HepG2 (cell line): ENCODE data around the gene NAV2. TPM values are rescaled to one million over a fixed set of nuclear protein-coding genes. Genes with fewer than 3 reads are reported as not detected.

Source experiments
- ATAC-seq: fragments of 200-7000 bp; cut with Tn5 transposase; 3 replicates; pipeline ENCODE4 v1.9.1; 2020; ENCODE audit warnings: mild to moderate bottlenecking, moderate library complexity
- BruUV-seq: library from RNA; stranded (reverse); fragments of 400-500 nt; replicated peaks from 2 replicates; lab custom pipeline; 2021; lab: Mats Ljungman, UMichigan
- CTCF ChIA-PET: fragments of 300-600 bp; formaldehyde crosslinking; extraction: SDS; loops from one replicate; lab custom pipeline; 2021; ENCODE audit warnings: low total read pairs, inconsistent platforms, low intra/inter-chr PET ratio; lab: Yijun Ruan, JAX
- POLR2A ChIA-PET: fragments of 350-600 bp; sonication (Branson Sonifier 250); formaldehyde crosslinking; loops from one replicate; lab custom pipeline; 2020; ENCODE audit warnings: antibody characterized with exemption, inconsistent platforms; lab: Yijun Ruan, JAX
- DNase-seq: peaks from one replicate; pipeline ENCODE4 v3.0.0-alpha.2; 2015; ENCODE audit warnings: low spot score
- FAIRE-seq: peaks from 3 replicates; lab custom pipeline; 2011; peaks lifted over from hg19 to GRCh38; lab: Jason Lieb, UNC
- H2AFZ ChIP-seq: one replicate; pipeline ENCODE4 v1.6.1; 2011; ENCODE audit warnings: low read length, inconsistent platforms
- H3K27ac ChIP-seq: fragments of 300-600 bp; 3 replicates; pipeline ENCODE4 v1.8.0; 2011; ENCODE audit warnings: mixed run types, mild to moderate bottlenecking, mixed read lengths, low read length, inconsistent platforms; ENCODE audit not compliant: insufficient read depth; ENCODE audit errors: extremely low read length
- H3K27me3 ChIP-seq, 2 experiments: fragments of 200-600 bp in 1 of 2; 2 replicates in 1 of 2; 3 replicates in 1 of 2; pipeline versions ENCODE4 v1.6.0 to v1.8.0; 2011; ENCODE audit warnings: low read length in 2 of 2, mild to moderate bottlenecking in 2 of 2, moderate library complexity in 2 of 2, inconsistent platforms in 1 of 2; ENCODE audit not compliant: insufficient read depth in 2 of 2, control insufficient read depth in 1 of 2
- H3K36me3 ChIP-seq, 2 experiments: fragments of 200-600 bp in 1 of 2; replicated peaks in 1 of 2; 2 replicates in 1 of 2; 3 replicates in 1 of 2; pipeline versions ENCODE4 v1.5.1 to v1.8.0; 2011; ENCODE audit warnings: low read length in 2 of 2, inconsistent platforms in 1 of 2; ENCODE audit not compliant: insufficient read depth in 2 of 2, control insufficient read depth in 1 of 2
- H3K4me1 ChIP-seq: 2 replicates; pipeline ENCODE4 v1.5.1; 2012; ENCODE audit warnings: low read length, inconsistent platforms; ENCODE audit not compliant: insufficient read depth
- H3K4me2 ChIP-seq: 2 replicates; pipeline ENCODE4 v1.6.0; 2011; ENCODE audit warnings: low read depth, low read length, inconsistent platforms
- H3K4me3 ChIP-seq, 3 experiments: fragments of 200-600 bp in 1 of 3; sonication (generic), shearing (Covaris generic) in 1 of 3; replicated peaks in 1 of 3; 2 replicates each; pipeline ENCODE4 v1.5.1; 2011 to 2016; ENCODE audit warnings: low read length in 3 of 3, inconsistent platforms in 2 of 3, low read depth in 2 of 3, mild to moderate bottlenecking in 2 of 3, control low read depth in 1 of 3, mixed read lengths in 1 of 3; ENCODE audit not compliant: insufficient read depth in 1 of 3
- H3K79me2 ChIP-seq: one replicate; pipeline ENCODE4 v1.6.1; 2011; ENCODE audit warnings: low read length, inconsistent platforms; ENCODE audit not compliant: insufficient read depth
- H3K9ac ChIP-seq: 2 replicates; pipeline ENCODE4 v1.6.0; 2011; ENCODE audit warnings: mild to moderate bottlenecking, low read depth, low read length, inconsistent platforms; ENCODE audit not compliant: insufficient read depth
- H3K9me3 ChIP-seq: 2 replicates; pipeline ENCODE4 v1.5.1; 2012; ENCODE audit warnings: mild to moderate bottlenecking, low read length
- H4K20me1 ChIP-seq: 2 replicates; pipeline ENCODE4 v1.6.0; 2011; ENCODE audit warnings: inconsistent platforms, mild to moderate bottlenecking, low read length, moderate library complexity; ENCODE audit not compliant: insufficient read depth
- CBX2 ChIP-seq, 2 experiments: fragments of 200-600 bp in 1 of 2; sonication (generic); formaldehyde crosslinking in 1 of 2; IDR thresholded peaks; 2 replicates each; pipeline versions ENCODE4 v1.7.0 to v1.8.1; 2018 to 2022; ENCODE audit warnings: low read depth in 2 of 2, low read length in 1 of 2, mild to moderate bottlenecking in 1 of 2, missing genetic modification reagents in 1 of 2
- CHCHD3 ChIP-seq: sonication (generic); formaldehyde crosslinking; IDR thresholded peaks from 2 replicates; pipeline ENCODE4 v1.8.0; 2022; ENCODE audit warnings: mild to moderate bottlenecking, missing genetic modification reagents, moderate library complexity
- EP300 ChIP-seq, 3 experiments: sonication (generic) in 1 of 3; formaldehyde crosslinking in 1 of 3; IDR thresholded peaks; 2 replicates each; pipeline versions ENCODE4 v1.5.1 to v1.6.1; 2011 to 2020; ENCODE audit warnings: low read depth in 2 of 3, low read length in 2 of 3, borderline replicate concordance in 1 of 3, improper control_type of control experiment in 1 of 3, mild to moderate bottlenecking in 1 of 3, missing genetic modification reagents in 1 of 3, moderate library complexity in 1 of 3
- FOXO1 ChIP-seq: sonication (generic); formaldehyde crosslinking; IDR thresholded peaks from 2 replicates; pipeline ENCODE4 v1.4.0; 2020; ENCODE audit warnings: missing genetic modification reagents
- GZF1 ChIP-seq: sonication (generic); formaldehyde crosslinking; IDR thresholded peaks from 2 replicates; pipeline ENCODE4 v1.5.1; 2020; ENCODE audit warnings: mild to moderate bottlenecking, missing genetic modification reagents
- JUNB ChIP-seq: sonication (generic); formaldehyde crosslinking; IDR thresholded peaks from 2 replicates; pipeline ENCODE4 v1.8.0; 2022; ENCODE audit warnings: missing genetic modification reagents, mild to moderate bottlenecking, borderline replicate concordance
- RFXAP ChIP-seq: sonication (generic); formaldehyde crosslinking; IDR thresholded peaks from 2 replicates; pipeline ENCODE4 v1.4.0; 2020; ENCODE audit warnings: missing genetic modification reagents, borderline replicate concordance
- SRSF9 ChIP-seq: fragments of 200-400 bp; formaldehyde crosslinking; IDR thresholded peaks from 2 replicates; pipeline ENCODE4 v1.6.1; 2018; ENCODE audit warnings: borderline replicate concordance, mild to moderate bottlenecking, low read depth, low read length; ENCODE audit not compliant: insufficient read depth, poor library complexity, severe bottlenecking
- YEATS2 ChIP-seq: sonication (generic); formaldehyde crosslinking; IDR thresholded peaks from 2 replicates; pipeline ENCODE4 v1.4.0; 2020; ENCODE audit warnings: missing genetic modification reagents, borderline replicate concordance
- ZBTB38 ChIP-seq: sonication (generic); formaldehyde crosslinking; IDR thresholded peaks from 2 replicates; pipeline ENCODE4 v1.5.1; 2020; ENCODE audit warnings: mild to moderate bottlenecking, missing genetic modification reagents
- ZMAT3 ChIP-seq: sonication (generic); formaldehyde crosslinking; conservative IDR thresholded peaks from 2 replicates; pipeline ENCODE4 v1.7.0; 2021; ENCODE audit warnings: missing genetic modification reagents
- ZNF10 ChIP-seq: sonication (generic); formaldehyde crosslinking; IDR thresholded peaks from 2 replicates; pipeline ENCODE4 v1.4.0; 2020; ENCODE audit warnings: mild to moderate bottlenecking, low read depth, missing genetic modification reagents, borderline replicate concordance
- ZNF224 ChIP-seq: sonication (generic); formaldehyde crosslinking; IDR thresholded peaks from 2 replicates; pipeline ENCODE4 v1.5.0; 2020; ENCODE audit warnings: mild to moderate bottlenecking, missing genetic modification reagents
- ZNF24 ChIP-seq: fragments of 450-650 bp; IDR thresholded peaks from 2 replicates; pipeline ENCODE4 v1.6.1; 2017; ENCODE audit warnings: antibody characterized with exemption, mild to moderate bottlenecking
- ZNF33B ChIP-seq: sonication (generic); formaldehyde crosslinking; IDR thresholded peaks from 2 replicates; pipeline ENCODE4 v1.5.1; 2020; ENCODE audit warnings: mild to moderate bottlenecking, missing genetic modification reagents
- ZNF367 ChIP-seq: sonication (generic); formaldehyde crosslinking; IDR thresholded peaks from 2 replicates; pipeline ENCODE4 v1.4.0; 2020; ENCODE audit warnings: missing genetic modification reagents, borderline replicate concordance
- ZNF619 ChIP-seq: sonication (generic); formaldehyde crosslinking; IDR thresholded peaks from 2 replicates; pipeline ENCODE4 v1.4.0; 2020; ENCODE audit warnings: mild to moderate bottlenecking, missing genetic modification reagents
- WGBS: methylation state at CpG from one replicate; pipeline ENCODE4 v1.1.6; 2017; ENCODE audit warnings: low lambda C conversion rate; 5-methylcytosine and 5-hydroxymethylcytosine counted together
- in situ Hi-C: cut with HindIII; loops from 2 replicates; pipeline ENCODE4 v1.10.0; 2017; ENCODE audit warnings: low pct_unique_long_range_greater_than_20kb; ENCODE audit not compliant: extremely low pct_ligation_motif_present
- intact Hi-C: fragments of 100-400 bp; cut with micrococcal nuclease; formaldehyde crosslinking; loops from one replicate; pipeline ENCODE4 v1.10.0; 2022; ENCODE audit not compliant: unreplicated experiment
- polyA plus RNA-seq, 8 experiments: library from polyadenylated mRNA; depleted of rRNA in 3 of 8; stranded (reverse) in 7 of 8; unstranded in 1 of 8; fragments of >200 nt; fragmentation: Illumina TruSeq in 4 of 8; extraction: Trizol in 4 of 8; gene quantifications; 2 replicates each; pipeline versions ENCODE4 v1.2.1 to v1.2.3, GENCODE V29; 2011 to 2016; ENCODE audit warnings: low read depth in 4 of 8, missing spikeins in 1 of 8, mixed read lengths in 1 of 8; ENCODE audit not compliant: insufficient read depth in 1 of 8
- total RNA-seq, 5 experiments: library from RNA; depleted of rRNA; stranded (reverse); fragments of >200 nt; fragmentation: Illumina TruSeq; extraction: Trizol; gene quantifications; 2 replicates each; pipeline ENCODE4 v1.2.3, GENCODE V29; 2016; ENCODE audit warnings: low read depth in 1 of 5
- TF ChIP-seq, protein P1 (sequence below), 2 experiments: fragments of 450-650 bp in 1 of 2; sonication (generic) in 1 of 2; formaldehyde crosslinking; IDR thresholded peaks; 2 replicates each; pipeline versions ENCODE4 v1.5.0 to v1.8.0; 2020 to 2022; ENCODE audit warnings: mild to moderate bottlenecking in 1 of 2, missing genetic modification reagents in 1 of 2
- TF ChIP-seq, protein P2 (sequence below), 2 experiments: sonication (generic) in 1 of 2; formaldehyde crosslinking in 1 of 2; IDR thresholded peaks; 2 replicates each; pipeline versions ENCODE4 v1.5.1 to v1.6.1; 2011 to 2020; ENCODE audit warnings: borderline replicate concordance in 1 of 2, low read depth in 1 of 2, low read length in 1 of 2, mild to moderate bottlenecking in 1 of 2, missing genetic modification reagents in 1 of 2, moderate library complexity in 1 of 2
- TF ChIP-seq, protein P3 (sequence below): sonication (generic); formaldehyde crosslinking; IDR thresholded peaks from 2 replicates; pipeline ENCODE4 v1.8.0; 2022; ENCODE audit warnings: mild to moderate bottlenecking, missing genetic modification reagents, moderate library complexity

NAV2 gene
- total and polyA plus RNA-seq, 2 of the 13 experiments (the other 11 are each of a cell fraction or from before 2014, with no cell fraction given) = 9.3 to 34.6 TPM

DNA sequence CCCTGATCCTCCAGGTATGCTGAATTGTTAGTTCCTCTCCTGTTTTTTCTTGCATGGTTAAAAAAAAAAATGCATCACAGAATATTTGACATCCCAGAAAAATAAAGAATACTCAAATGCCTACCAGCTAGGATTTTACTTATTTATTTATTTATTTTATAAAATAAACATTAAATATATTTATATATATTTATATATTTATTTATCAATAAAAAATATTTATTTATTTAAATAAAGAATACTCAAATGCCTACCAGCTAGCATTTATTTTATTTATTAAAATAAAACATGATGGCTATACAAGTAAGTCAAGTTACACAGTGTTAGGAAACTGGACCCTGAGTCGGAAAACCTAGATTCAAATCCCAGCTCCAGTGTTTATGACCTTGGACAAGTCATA, 164.1 kb downstream of the NAV2 start:
- Histone ChIP-seq H3K27ac (no peak overlapping the region), H3K4me2 (no peak overlapping the region), H2AFZ (no peak overlapping the region), H3K9me3 (no peaks in the 10 kb centered on the region), H3K4me3 (no peak overlapping the region), H4K20me1 (no peaks in the 10 kb centered on the region), H3K9ac (no peak overlapping the region), H3K36me3 (no peaks in the 10 kb centered on the region), H3K79me2 (no peaks in the 10 kb centered on the region), H3K4me1 (no peaks in the 10 kb centered on the region), H3K27me3 (peaks cover 1 to 16% of the 10 kb centered on the region in 2 experiments; a peak in 4 of 5 replicates)
- DNase-seq = no peak
- no peak for TF ChIP-seq ZNF10 (CRISPR knock-in tag)
- TF ChIP-seq RFXAP = no peak
- TF ChIP-seq ZMAT3 (CRISPR knock-in tag) = no peak
- TF ChIP-seq YEATS2 (CRISPR knock-in tag) = no peak
- no peak for TF ChIP-seq CHCHD3 (CRISPR knock-in tag)
- TF ChIP-seq, protein P1, sequence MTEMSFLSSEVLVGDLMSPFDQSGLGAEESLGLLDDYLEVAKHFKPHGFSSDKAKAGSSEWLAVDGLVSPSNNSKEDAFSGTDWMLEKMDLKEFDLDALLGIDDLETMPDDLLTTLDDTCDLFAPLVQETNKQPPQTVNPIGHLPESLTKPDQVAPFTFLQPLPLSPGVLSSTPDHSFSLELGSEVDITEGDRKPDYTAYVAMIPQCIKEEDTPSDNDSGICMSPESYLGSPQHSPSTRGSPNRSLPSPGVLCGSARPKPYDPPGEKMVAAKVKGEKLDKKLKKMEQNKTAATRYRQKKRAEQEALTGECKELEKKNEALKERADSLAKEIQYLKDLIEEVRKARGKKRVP (CRISPR knock-in tag; IDR thresholded peaks at IDR 0.05) = no peak
- TF ChIP-seq JUNB = no peak
- no peak for TF ChIP-seq ZNF24
- TF ChIP-seq FOXO1 (CRISPR knock-in tag) = no peak
- TF ChIP-seq EP300 (IDR thresholded peaks at IDR 0.05; ENCODE audit: low read depth in 2 of 2, low read length in 2 of 2) = no peak
- TF ChIP-seq EP300 (CRISPR knock-in tag; IDR thresholded peaks at IDR 0.05; ENCODE audit: borderline replicate concordance) = no peak
- no peak for TF ChIP-seq ZBTB38 (CRISPR knock-in tag)
- TF ChIP-seq ZNF619 = no peak
- TF ChIP-seq, protein P2, sequence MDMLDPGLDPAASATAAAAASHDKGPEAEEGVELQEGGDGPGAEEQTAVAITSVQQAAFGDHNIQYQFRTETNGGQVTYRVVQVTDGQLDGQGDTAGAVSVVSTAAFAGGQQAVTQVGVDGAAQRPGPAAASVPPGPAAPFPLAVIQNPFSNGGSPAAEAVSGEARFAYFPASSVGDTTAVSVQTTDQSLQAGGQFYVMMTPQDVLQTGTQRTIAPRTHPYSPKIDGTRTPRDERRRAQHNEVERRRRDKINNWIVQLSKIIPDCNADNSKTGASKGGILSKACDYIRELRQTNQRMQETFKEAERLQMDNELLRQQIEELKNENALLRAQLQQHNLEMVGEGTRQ (IDR thresholded peaks at IDR 0.05; ENCODE audit: low read depth, low read length) = no peak
- TF ChIP-seq, protein P2 (CRISPR knock-in tag; IDR thresholded peaks at IDR 0.05; ENCODE audit: borderline replicate concordance) = no peak
- TF ChIP-seq, protein P3, sequence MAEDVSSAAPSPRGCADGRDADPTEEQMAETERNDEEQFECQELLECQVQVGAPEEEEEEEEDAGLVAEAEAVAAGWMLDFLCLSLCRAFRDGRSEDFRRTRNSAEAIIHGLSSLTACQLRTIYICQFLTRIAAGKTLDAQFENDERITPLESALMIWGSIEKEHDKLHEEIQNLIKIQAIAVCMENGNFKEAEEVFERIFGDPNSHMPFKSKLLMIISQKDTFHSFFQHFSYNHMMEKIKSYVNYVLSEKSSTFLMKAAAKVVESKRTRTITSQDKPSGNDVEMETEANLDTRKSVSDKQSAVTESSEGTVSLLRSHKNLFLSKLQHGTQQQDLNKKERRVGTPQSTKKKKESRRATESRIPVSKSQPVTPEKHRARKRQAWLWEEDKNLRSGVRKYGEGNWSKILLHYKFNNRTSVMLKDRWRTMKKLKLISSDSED (CRISPR knock-in tag) = no peak
- no peak for TF ChIP-seq ZNF367 (CRISPR knock-in tag)
- TF ChIP-seq SRSF9 = no peak
- no peak for TF ChIP-seq ZNF224 (CRISPR knock-in tag)
- no peak for TF ChIP-seq CBX2 (IDR thresholded peaks at IDR 0.05; ENCODE audit: low read depth, low read length)
- no peak for TF ChIP-seq CBX2 (CRISPR knock-in tag; IDR thresholded peaks at IDR 0.05; ENCODE audit: low read depth)
- no peak for TF ChIP-seq GZF1
- no peak for TF ChIP-seq ZNF33B (CRISPR knock-in tag)
- ChIA-PET CTCF (no interaction called here), POLR2A (no interaction called here)
- intact Hi-C loops (no loop called here), in situ Hi-C loops (no loop called here)
- no TSS peak for BruUV-seq
- 53% methylated on average over 1 of the region's 1 CpG for WGBS
- ATAC-seq = no peak
- FAIRE-seq = no peak
